ENCODE results near the gene NR2F6.
A peak's percentile ranks its signal among the peaks of the same experiment; 100 is the strongest.

The NR2F6 gene

GRCh38 chr19:17205237-17206140, 40.2 kb downstream of the NR2F6 start:
- peak; percentile 83 for TF ChIP-seq CTCF (IDR thresholded peaks at IDR 0.05; ENCODE audit: low read depth, low read length)
- no peak for TF ChIP-seq MAX (IDR thresholded peaks at IDR 0.05; ENCODE audit: low read depth, low read length)
- no peak for TF ChIP-seq POLR2A (IDR thresholded peaks at IDR 0.05; ENCODE audit: extremely low read depth, insufficient read length)
- H3K4me3 ChIP-seq (ENCODE audit: low read depth, low read length) = no peak overlapping the region
- peak; percentile 67 for DNase-seq (ENCODE audit: low read depth)

- no peak overlapping the region for H3K4me3 ChIP-seq (ENCODE audit: low read depth, low read length)
- DNase-seq (ENCODE audit: low read depth) = no peak
- no peak for TF ChIP-seq MYC (IDR thresholded peaks at IDR 0.05; ENCODE audit: low read depth, low read length)
- no peak for TF ChIP-seq MAX (IDR thresholded peaks at IDR 0.05; ENCODE audit: low read depth, low read length)
- TF ChIP-seq POLR2A (IDR thresholded peaks at IDR 0.05; ENCODE audit: extremely low read depth, insufficient read length) = no peak
- no peak for TF ChIP-seq CTCF (IDR thresholded peaks at IDR 0.05; ENCODE audit: low read depth, low read length)
Measured at GRCh38 chr19:17202713-17203112, 43.0 kb downstream of the NR2F6 start.

- TF ChIP-seq POLR2A (IDR thresholded peaks at IDR 0.05; ENCODE audit: extremely low read depth, insufficient read length) = no peak
- no peak for TF ChIP-seq MYC (IDR thresholded peaks at IDR 0.05; ENCODE audit: low read depth, low read length)
- TF ChIP-seq CTCF (IDR thresholded peaks at IDR 0.05; ENCODE audit: low read depth, low read length) = no peak
- TF ChIP-seq MAX (IDR thresholded peaks at IDR 0.05; ENCODE audit: low read depth, low read length) = no peak
- H3K4me3 ChIP-seq (ENCODE audit: low read depth, low read length) = no peak overlapping the region
- no peak for DNase-seq (ENCODE audit: low read depth)
Measured at GRCh38 chr19:17202249-17202648, 43.5 kb downstream of the NR2F6 start.

GRCh38 chr19:17200408-17201079, 45.2 kb downstream of the NR2F6 start:
- DNase-seq (ENCODE audit: low read depth) = no peak
- TF ChIP-seq MAX (IDR thresholded peaks at IDR 0.05; ENCODE audit: low read depth, low read length) (no peak), POLR2A (IDR thresholded peaks at IDR 0.05; ENCODE audit: extremely low read depth, insufficient read length) (no peak), MYC (IDR thresholded peaks at IDR 0.05; ENCODE audit: low read depth, low read length) (no peak), CTCF (IDR thresholded peaks at IDR 0.05; ENCODE audit: low read depth, low read length) (no peak)
- no peak overlapping the region for H3K4me3 ChIP-seq (ENCODE audit: low read depth, low read length)

GRCh38 chr19:17197666-17198065, 48.1 kb downstream of the NR2F6 start:
- TF ChIP-seq POLR2A (IDR thresholded peaks at IDR 0.05; ENCODE audit: extremely low read depth, insufficient read length) = no peak
- TF ChIP-seq MYC (IDR thresholded peaks at IDR 0.05; ENCODE audit: low read depth, low read length) = no peak
- no peak for TF ChIP-seq MAX (IDR thresholded peaks at IDR 0.05; ENCODE audit: low read depth, low read length)
- no peak for TF ChIP-seq CTCF (IDR thresholded peaks at IDR 0.05; ENCODE audit: low read depth, low read length)
- no peak overlapping the region for H3K4me3 ChIP-seq (ENCODE audit: low read depth, low read length)
- DNase-seq (ENCODE audit: low read depth) = no peak

Data from NB4 (cell line).